ENCODE results near the gene PDGFD.

Gene PDGFD

DNA sequence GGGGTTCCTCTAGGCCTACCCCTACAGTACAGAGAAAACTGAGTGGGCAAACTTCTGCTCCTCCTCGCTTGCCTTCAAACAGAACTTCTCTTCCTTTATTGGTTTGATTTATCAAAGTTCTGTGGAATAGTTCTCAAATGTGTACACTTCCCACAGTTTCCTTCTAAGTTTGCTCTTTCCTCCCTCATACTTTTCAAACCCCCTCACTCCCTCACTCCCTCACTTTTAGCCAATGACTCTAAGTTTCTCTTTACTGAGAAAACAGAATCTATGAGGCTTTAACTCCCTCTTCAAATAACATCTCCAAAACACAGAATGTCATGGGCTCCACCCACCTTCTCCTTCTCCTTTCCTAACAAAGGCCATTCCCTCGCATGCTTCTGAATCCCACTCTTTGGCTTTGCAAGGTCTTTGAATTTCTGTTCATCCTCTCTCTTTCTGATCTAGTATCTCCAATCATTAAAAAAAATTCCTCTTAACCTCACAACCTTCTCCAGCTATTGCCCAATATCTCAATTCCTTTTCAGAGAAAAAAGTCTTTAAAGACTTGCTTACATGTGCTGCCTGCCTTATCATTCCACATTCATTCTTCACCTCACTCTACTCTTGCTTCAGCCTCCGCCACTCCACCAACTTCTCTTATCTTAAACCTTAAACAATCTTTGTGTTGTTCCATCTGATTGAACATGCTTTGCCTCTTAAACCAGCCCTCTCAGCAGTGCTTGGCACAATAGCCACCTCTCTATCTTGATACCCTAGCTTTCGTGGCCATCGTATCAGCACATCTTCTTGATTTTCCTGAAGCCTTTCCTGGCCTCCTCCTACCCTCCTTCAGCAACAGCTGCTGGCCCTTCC lies 70.3 kb downstream of the PDGFD start:
- H4K20me1 ChIP-seq (ENCODE audit: insufficient read depth, low read length), result no peaks in the 10 kb centered on the region
- DNase-seq (no peak), ATAC-seq (ENCODE audit: insufficient read depth, low read depth) (no peak)
- TF ChIP-seq CTCF (IDR thresholded peaks at IDR 0.05; ENCODE audit: borderline replicate concordance, extremely low read depth, low read length, poor library complexity, severe bottlenecking), result no peak
- TF ChIP-seq EZH2 (IDR thresholded peaks at IDR 0.05; ENCODE audit: borderline replicate concordance, low read depth, low read length, severe bottlenecking), result no peak
- H2AFZ ChIP-seq (ENCODE audit: low read depth, low read length), result no peak overlapping the region
- H3K4me2 ChIP-seq (ENCODE audit: insufficient read depth, low read length), result no peak overlapping the region
- no peaks in the 10 kb centered on the region for H3K36me3 ChIP-seq (ENCODE audit: insufficient read depth, low read length)
- H3K27ac ChIP-seq (ENCODE audit: low read length), result no peak overlapping the region
- H3K9ac ChIP-seq (ENCODE audit: low read depth, low read length), result no peak overlapping the region
- H3K27me3 ChIP-seq (ENCODE audit: insufficient read depth, low read length, poor library complexity), result no peaks in the 10 kb centered on the region
- no peaks in the 10 kb centered on the region for H3K4me1 ChIP-seq (ENCODE audit: insufficient read depth, low read length)
- H3K79me2 ChIP-seq (ENCODE audit: insufficient read depth, low read length), result no peaks in the 10 kb centered on the region
- H3K9me3 ChIP-seq (ENCODE audit: insufficient read depth, low read length, severe bottlenecking), result no peaks in the 10 kb centered on the region
- H3K4me3 ChIP-seq (ENCODE audit: low read depth in 1 of 2, low read length in 2 of 2), result no peak overlapping the region

- H3K4me1 ChIP-seq (ENCODE audit: insufficient read depth, low read length), result no peaks in the 10 kb centered on the region
- ATAC-seq (ENCODE audit: insufficient read depth, low read depth), result no peak
- no peak overlapping the region for H3K27ac ChIP-seq (ENCODE audit: low read length)
- no peak for DNase-seq
- no peaks in the 10 kb centered on the region for H4K20me1 ChIP-seq (ENCODE audit: insufficient read depth, low read length)
- no peaks in the 10 kb centered on the region for H3K36me3 ChIP-seq (ENCODE audit: insufficient read depth, low read length)
- no peak overlapping the region for H3K4me3 ChIP-seq (ENCODE audit: low read depth in 1 of 2, low read length in 2 of 2)
- H3K27me3 ChIP-seq (ENCODE audit: insufficient read depth, low read length, poor library complexity), result no peaks in the 10 kb centered on the region
- no peaks in the 10 kb centered on the region for H3K79me2 ChIP-seq (ENCODE audit: insufficient read depth, low read length)
- no peaks in the 10 kb centered on the region for H3K9me3 ChIP-seq (ENCODE audit: insufficient read depth, low read length, severe bottlenecking)
- H3K9ac ChIP-seq (ENCODE audit: low read depth, low read length), result no peak overlapping the region
- no peak overlapping the region for H3K4me2 ChIP-seq (ENCODE audit: insufficient read depth, low read length)
- TF ChIP-seq CTCF (IDR thresholded peaks at IDR 0.05; ENCODE audit: borderline replicate concordance, extremely low read depth, low read length, poor library complexity, severe bottlenecking) (no peak), EZH2 (IDR thresholded peaks at IDR 0.05; ENCODE audit: borderline replicate concordance, low read depth, low read length, severe bottlenecking) (no peak)
- no peak overlapping the region for H2AFZ ChIP-seq (ENCODE audit: low read depth, low read length)
These were observed 71.2 kb downstream of the PDGFD start for GRCh38 chr11:104092744-104093143.

GRCh38 chr11:104091281-104092096 lies 72.5 kb downstream of the PDGFD start:
- Histone ChIP-seq H3K9ac (ENCODE audit: low read depth, low read length) (no peak overlapping the region), H3K27ac (ENCODE audit: low read length) (no peak overlapping the region), H3K4me2 (ENCODE audit: insufficient read depth, low read length) (no peak overlapping the region), H3K27me3 (ENCODE audit: insufficient read depth, low read length, poor library complexity) (no peaks in the 10 kb centered on the region), H3K79me2 (ENCODE audit: insufficient read depth, low read length) (no peaks in the 10 kb centered on the region), H3K4me3 (ENCODE audit: low read depth in 1 of 2, low read length in 2 of 2) (no peak overlapping the region), H3K9me3 (ENCODE audit: insufficient read depth, low read length, severe bottlenecking) (no peaks in the 10 kb centered on the region), H4K20me1 (ENCODE audit: insufficient read depth, low read length) (no peaks in the 10 kb centered on the region), H2AFZ (ENCODE audit: low read depth, low read length) (no peak overlapping the region), H3K36me3 (ENCODE audit: insufficient read depth, low read length) (no peaks in the 10 kb centered on the region), H3K4me1 (ENCODE audit: insufficient read depth, low read length) (no peaks in the 10 kb centered on the region)
- no peak for DNase-seq
- no peak for ATAC-seq (ENCODE audit: insufficient read depth, low read depth)
- TF ChIP-seq CTCF (IDR thresholded peaks at IDR 0.05; ENCODE audit: borderline replicate concordance, extremely low read depth, low read length, poor library complexity, severe bottlenecking), result no peak
- TF ChIP-seq EZH2 (IDR thresholded peaks at IDR 0.05; ENCODE audit: borderline replicate concordance, low read depth, low read length, severe bottlenecking), result no peak
